HG02970 (cell line): ENCODE results near the gene RIT2.

Experiments
- ATAC-seq: cut with Tn5 transposase; IDR thresholded peaks from one replicate; pipeline ENCODE4 v1.9.1; 2021; ENCODE audit warnings: mild to moderate bottlenecking, moderate library complexity, moderate number of reproducible peaks; ENCODE audit not compliant: unreplicated experiment, low FRiP score

Gene RIT2

GRCh38 chr18:43115076-43115921 is at the start of gene RIT2:
Gene RIT2, minus strand, starts transcription at chr18:43115685.
- no peak for ATAC-seq

GRCh38 chr18:43161528-43161927 is 46.0 kb upstream of the RIT2 start:
- no peak for ATAC-seq

- ATAC-seq, result no peak
Observed at GRCh38 chr18:43160509-43160908, 45.0 kb upstream of the RIT2 start.

- no peak for ATAC-seq
Observed at GRCh38 chr18:43159926-43160325, 44.4 kb upstream of the RIT2 start.

GRCh38 chr18:43159086-43159770 is 43.7 kb upstream of the RIT2 start:
- ATAC-seq, result no peak

- no peak for ATAC-seq
Observed at GRCh38 chr18:43158381-43158780, 42.9 kb upstream of the RIT2 start.

GRCh38 chr18:43155842-43156241 is 40.4 kb upstream of the RIT2 start:
- no peak for ATAC-seq

- no peak for ATAC-seq
Observed at GRCh38 chr18:43148231-43148630, 32.7 kb upstream of the RIT2 start.

GRCh38 chr18:43141208-43141607 is 25.7 kb upstream of the RIT2 start:
- ATAC-seq, result no peak

GRCh38 chr18:43139288-43139946 is 23.9 kb upstream of the RIT2 start:
- ATAC-seq, result no peak

- no peak for ATAC-seq
Observed at GRCh38 chr18:43134876-43135275, 19.4 kb upstream of the RIT2 start.

GRCh38 chr18:43130716-43131260 is 15.3 kb upstream of the RIT2 start:
- no peak for ATAC-seq

GRCh38 chr18:43129946-43130524 is 14.6 kb upstream of the RIT2 start:
- no peak for ATAC-seq

GRCh38 chr18:43125471-43125870 is 10.0 kb upstream of the RIT2 start:
- ATAC-seq, result no peak

GRCh38 chr18:43122955-43123354 is 7.5 kb upstream of the RIT2 start:
- no peak for ATAC-seq

- ATAC-seq, result no peak
Observed at GRCh38 chr18:43116699-43117294, 1.3 kb upstream of the RIT2 start.

- ATAC-seq, result no peak
Observed at GRCh38 chr18:43113220-43113895, 2.1 kb downstream of the RIT2 start.

- ATAC-seq, result no peak
Observed at GRCh38 chr18:43108882-43109281, 6.6 kb downstream of the RIT2 start.

GRCh38 chr18:43108469-43108868 is 7.0 kb downstream of the RIT2 start:
- ATAC-seq, result no peak

- ATAC-seq, result no peak
Observed at GRCh38 chr18:43093646-43094045, 21.8 kb downstream of the RIT2 start.
